ENCODE data around the gene SV2C. TPM values are rescaled to one million over a fixed set of nuclear protein-coding genes. Genes with fewer than 3 reads are reported as not detected.

The SV2C gene
- total and polyA plus RNA-seq, 11 donors: 0.12 to 0.29 (median 0.20) TPM; not detected in 5

DNA sequence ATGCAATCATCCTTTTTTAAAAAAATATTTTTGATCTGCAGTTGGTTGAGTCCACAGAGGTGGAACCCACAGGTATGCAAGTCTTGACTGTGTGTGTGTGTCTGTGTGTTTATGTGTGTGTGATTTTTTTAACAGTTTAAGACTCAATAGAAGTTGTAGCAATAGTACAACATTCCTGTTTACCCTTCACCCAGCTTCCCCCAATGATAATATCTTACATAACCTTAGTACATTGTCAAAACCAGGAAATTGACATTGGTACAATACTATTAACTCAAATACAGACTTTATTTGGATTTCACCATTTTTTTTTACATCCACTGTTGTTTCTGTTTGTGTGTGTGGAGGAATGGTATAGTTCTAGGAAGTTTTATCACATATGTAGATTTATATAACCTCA is 81.8 kb downstream of the SV2C start:
- ATAC-seq: no peak
- intact Hi-C loops (cut with DNase I): loop anchor here in 2 of 10 donors (10.0 kb wide), 2 partner anchors 420 to 430 kb away; no protein-coding TSS in a partner anchor
- Histone ChIP-seq H3K27ac (no peak overlapping the region), H3K4me1 (no peaks in the 10 kb centered on the region), H3K4me3 (no peak overlapping the region), H3K9me3 (peaks cover 0 to 11% (median 0%) of the 10 kb centered on the region in 12 donors), H3K36me3 (no peaks in the 10 kb centered on the region), H3K27me3 (peaks cover 0 to 3% (median 0%) of the 10 kb centered on the region in 9 donors)
- DNase-seq: no peak
- no peak for TF ChIP-seq CTCF (IDR thresholded peaks at IDR 0.05)
- TF ChIP-seq POLR2A (IDR thresholded peaks at IDR 0.05): no peak

GRCh38 chr5:76165711-76166374 is 82.7 kb downstream of the SV2C start:
- TF ChIP-seq POLR2A (IDR thresholded peaks at IDR 0.05): no peak
- intact Hi-C loops (cut with DNase I): loop anchor here in 2 of 10 donors (10.0 kb wide), 2 partner anchors 421 to 431 kb away; no protein-coding TSS in a partner anchor
- WGBS, 4 donors: 27 to 62% (median 45%) methylated on average over 2 of the region's 2 CpGs
- peaks cover 0 to 3% (median 0%) of the 10 kb centered on the region in 9 donors for H3K27me3 ChIP-seq
- H3K4me1 ChIP-seq: no peaks in the 10 kb centered on the region
- ATAC-seq: no peak
- H3K9me3 ChIP-seq: peaks cover 0 to 11% (median 0%) of the 10 kb centered on the region in 12 donors
- H3K27ac ChIP-seq: no peak overlapping the region
- DNase-seq: no peak
- no peak overlapping the region for H3K4me3 ChIP-seq
- H3K36me3 ChIP-seq: no peaks in the 10 kb centered on the region

GRCh38 chr5:76166886-76167576 is 83.8 kb downstream of the SV2C start:
- no peak for TF ChIP-seq CTCF (IDR thresholded peaks at IDR 0.05)
- TF ChIP-seq POLR2A (IDR thresholded peaks at IDR 0.05): no peak
- H3K4me3 ChIP-seq: no peak overlapping the region
- no peaks in the 10 kb centered on the region for H3K4me1 ChIP-seq
- no peak overlapping the region for H3K27ac ChIP-seq
- WGBS, 4 donors: 69 to 75% (median 73%) methylated on average over 3 of the region's 3 CpGs
- peaks cover 0 to 3% (median 0%) of the 10 kb centered on the region in 9 donors for H3K27me3 ChIP-seq
- H3K9me3 ChIP-seq: peaks cover 0 to 11% (median 0%) of the 10 kb centered on the region in 12 donors
- ATAC-seq: no peak
- H3K36me3 ChIP-seq: no peaks in the 10 kb centered on the region
- intact Hi-C loops (cut with DNase I): loop anchor here in 2 of 10 donors (10.0 kb wide), 2 partner anchors 422 to 432 kb away; no protein-coding TSS in a partner anchor
- no peak for DNase-seq

DNA sequence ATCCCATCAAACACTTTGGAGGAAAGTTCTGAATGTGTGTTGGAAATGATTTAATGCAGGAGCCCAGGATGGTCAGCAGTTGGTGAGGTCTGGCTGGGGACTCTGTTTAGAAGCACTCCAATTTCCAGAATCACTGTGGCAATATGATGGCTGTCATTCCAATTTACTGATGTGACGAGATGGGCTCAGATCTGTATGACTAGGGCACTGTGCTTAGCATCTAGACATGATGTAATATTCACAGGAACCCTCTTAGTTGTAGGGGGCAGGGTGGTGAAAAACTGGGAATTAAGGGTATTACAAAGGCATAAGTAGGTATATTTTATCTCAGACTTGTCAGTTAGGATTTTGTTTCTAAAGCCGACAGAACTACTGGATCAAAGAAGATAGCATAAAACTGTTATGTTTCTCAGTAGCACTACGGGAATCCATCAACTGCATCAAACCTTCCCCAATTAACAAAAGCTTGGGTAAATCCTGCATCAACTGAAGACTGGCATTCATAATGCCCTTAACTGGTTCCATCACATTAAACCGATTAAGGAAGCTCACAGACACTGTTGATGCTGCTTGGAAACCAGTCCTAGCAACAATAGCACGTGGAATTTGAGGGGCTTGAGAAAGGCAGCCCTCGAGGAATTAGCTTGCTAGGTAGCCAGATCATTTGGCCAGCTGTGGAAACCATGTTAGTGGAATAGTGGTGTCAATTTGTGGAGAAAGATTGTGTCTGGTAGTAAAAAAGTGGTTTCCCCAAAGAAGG is 86.1 kb downstream of the SV2C start:
- no peak for ATAC-seq
- peaks cover 0 to 3% (median 0%) of the 10 kb centered on the region in 9 donors for H3K27me3 ChIP-seq
- intact Hi-C loops (cut with DNase I): loop anchor here in 2 of 10 donors (10.0 kb wide), 2 partner anchors 425 to 435 kb away; no protein-coding TSS in a partner anchor
- no peaks in the 10 kb centered on the region for H3K4me1 ChIP-seq
- H3K4me3 ChIP-seq: no peak overlapping the region
- peaks cover 0 to 11% (median 0%) of the 10 kb centered on the region in 12 donors for H3K9me3 ChIP-seq
- 67 to 84% (median 76%) methylated on average over 6 of the region's 6 CpGs for WGBS, 4 donors
- H3K36me3 ChIP-seq: no peaks in the 10 kb centered on the region
- no peak for DNase-seq
- no peak for TF ChIP-seq CTCF (IDR thresholded peaks at IDR 0.05)
- no peak overlapping the region for H3K27ac ChIP-seq

Data from heart left ventricle (tissue), 16 donors.